ENCODE results near the gene MATCAP1. TPM values are rescaled to one million over a fixed set of nuclear protein-coding genes. Genes with fewer than 3 reads are reported as not detected.

Gene MATCAP1
- total RNA-seq, 1 experiment from 2014 or later = 33.9 TPM

- H3K4me3 ChIP-seq (ENCODE audit: low read depth, low read length, poor library complexity, severe bottlenecking) = no peak overlapping the region
- no peak overlapping the region for H3K27ac ChIP-seq (ENCODE audit: low read depth, low read length, poor library complexity, severe bottlenecking)
- peaks cover 14% of the 10 kb centered on the region for H3K4me1 ChIP-seq (ENCODE audit: insufficient read depth, low read length, poor library complexity, severe bottlenecking)
- no peaks in the 10 kb centered on the region for H3K9me3 ChIP-seq (ENCODE audit: low read depth, low read length, poor library complexity, severe bottlenecking)
- BruUV-seq (replicated peaks) = no TSS peak
- POLR2A ChIA-PET (ENCODE audit: low non-redundant PET) = interaction anchor here (0.6 kb wide), 1 partner anchor 12 kb away, joined by 3 read pairs; no protein-coding TSS in a partner anchor
- TF ChIP-seq EZH2 (IDR thresholded peaks at IDR 0.05; ENCODE audit: borderline replicate concordance, low read depth, low read length, poor library complexity, severe bottlenecking) (no peak), CTCF (conservative IDR thresholded peaks at IDR 0.05; ENCODE audit: low read depth, low read length) (no peak)
- no peak for DNase-seq (ENCODE audit: low spot score)
- H3K36me3 ChIP-seq (ENCODE audit: insufficient read depth, low read length, poor library complexity, severe bottlenecking) = peaks cover 59% of the 10 kb centered on the region
- intact Hi-C loops (cut with micrococcal nuclease; ENCODE audit: unreplicated experiment) = no loop called here
- CTCF ChIA-PET = no interaction called here
- H3K27me3 ChIP-seq (replicated peaks; ENCODE audit: insufficient read depth, low read depth, low read length, poor library complexity) = no peaks in the 10 kb centered on the region
Observed at GRCh38 chr16:67196881-67197280, 13.1 kb upstream of the MATCAP1 start.

DNA sequence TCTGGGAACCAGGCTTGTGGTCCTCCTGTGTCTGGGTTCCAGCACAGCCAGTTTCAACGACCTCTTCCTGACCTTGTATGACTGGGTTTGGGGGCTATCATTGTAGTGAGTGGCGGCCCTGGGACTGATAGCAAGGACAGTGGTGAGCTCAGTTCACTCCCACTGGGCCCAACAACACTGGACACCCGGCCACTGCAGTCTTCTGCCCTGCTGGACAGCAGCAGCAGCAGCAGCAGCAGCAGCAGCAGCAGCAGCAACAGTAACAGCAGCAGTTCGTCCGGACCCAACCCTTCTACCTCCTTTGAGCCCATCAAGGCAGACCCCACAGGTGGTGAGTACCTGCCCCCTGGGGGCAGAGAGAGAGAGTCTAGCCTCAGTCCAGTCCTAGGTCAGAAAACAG is 11.9 kb upstream of the MATCAP1 start:
- H3K9me3 ChIP-seq (ENCODE audit: low read depth, low read length, poor library complexity, severe bottlenecking) = no peaks in the 10 kb centered on the region
- TF ChIP-seq CTCF (conservative IDR thresholded peaks at IDR 0.05; ENCODE audit: low read depth, low read length) = no peak
- TF ChIP-seq EZH2 (IDR thresholded peaks at IDR 0.05; ENCODE audit: borderline replicate concordance, low read depth, low read length, poor library complexity, severe bottlenecking) = no peak
- intact Hi-C loops (cut with micrococcal nuclease; ENCODE audit: unreplicated experiment) = no loop called here
- peaks cover 52% of the 10 kb centered on the region for H3K36me3 ChIP-seq (ENCODE audit: insufficient read depth, low read length, poor library complexity, severe bottlenecking)
- H3K4me1 ChIP-seq (ENCODE audit: insufficient read depth, low read length, poor library complexity, severe bottlenecking) = peaks cover 18% of the 10 kb centered on the region
- H3K4me3 ChIP-seq (ENCODE audit: low read depth, low read length, poor library complexity, severe bottlenecking) = no peak overlapping the region
- no peak overlapping the region for H3K27ac ChIP-seq (ENCODE audit: low read depth, low read length, poor library complexity, severe bottlenecking)
- BruUV-seq (replicated peaks) = no TSS peak
- no peaks in the 10 kb centered on the region for H3K27me3 ChIP-seq (replicated peaks; ENCODE audit: insufficient read depth, low read depth, low read length, poor library complexity)
- no peak for DNase-seq (ENCODE audit: low spot score)
- CTCF ChIA-PET = interaction anchor here (0.5 kb wide), 1 partner anchor 333 kb away, joined by 3 read pairs; the partner anchor contains the start of gene RIPOR1
- POLR2A ChIA-PET (ENCODE audit: low non-redundant PET) = no interaction called here

- no TSS peak for BruUV-seq (replicated peaks)
- no peak overlapping the region for H3K4me3 ChIP-seq (ENCODE audit: low read depth, low read length, poor library complexity, severe bottlenecking)
- H3K27me3 ChIP-seq (replicated peaks; ENCODE audit: insufficient read depth, low read depth, low read length, poor library complexity) = no peaks in the 10 kb centered on the region
- DNase-seq (ENCODE audit: low spot score) = no peak
- CTCF ChIA-PET = no interaction called here
- H3K9me3 ChIP-seq (ENCODE audit: low read depth, low read length, poor library complexity, severe bottlenecking) = no peaks in the 10 kb centered on the region
- H3K27ac ChIP-seq (ENCODE audit: low read depth, low read length, poor library complexity, severe bottlenecking) = no peak overlapping the region
- H3K36me3 ChIP-seq (ENCODE audit: insufficient read depth, low read length, poor library complexity, severe bottlenecking) = peaks cover 52% of the 10 kb centered on the region
- POLR2A ChIA-PET (ENCODE audit: low non-redundant PET) = no interaction called here
- intact Hi-C loops (cut with micrococcal nuclease; ENCODE audit: unreplicated experiment) = no loop called here
- TF ChIP-seq CTCF (conservative IDR thresholded peaks at IDR 0.05; ENCODE audit: low read depth, low read length) (no peak), EZH2 (IDR thresholded peaks at IDR 0.05; ENCODE audit: borderline replicate concordance, low read depth, low read length, poor library complexity, severe bottlenecking) (no peak)
- peaks cover 18% of the 10 kb centered on the region for H3K4me1 ChIP-seq (ENCODE audit: insufficient read depth, low read length, poor library complexity, severe bottlenecking)
Observed at GRCh38 chr16:67194260-67194659, 10.5 kb upstream of the MATCAP1 start.
